ENCODE data around the gene IRF2BP1. TPM values are rescaled to one million over a fixed set of nuclear protein-coding genes. Genes with fewer than 3 reads are reported as not detected.

Gene IRF2BP1, protein sequence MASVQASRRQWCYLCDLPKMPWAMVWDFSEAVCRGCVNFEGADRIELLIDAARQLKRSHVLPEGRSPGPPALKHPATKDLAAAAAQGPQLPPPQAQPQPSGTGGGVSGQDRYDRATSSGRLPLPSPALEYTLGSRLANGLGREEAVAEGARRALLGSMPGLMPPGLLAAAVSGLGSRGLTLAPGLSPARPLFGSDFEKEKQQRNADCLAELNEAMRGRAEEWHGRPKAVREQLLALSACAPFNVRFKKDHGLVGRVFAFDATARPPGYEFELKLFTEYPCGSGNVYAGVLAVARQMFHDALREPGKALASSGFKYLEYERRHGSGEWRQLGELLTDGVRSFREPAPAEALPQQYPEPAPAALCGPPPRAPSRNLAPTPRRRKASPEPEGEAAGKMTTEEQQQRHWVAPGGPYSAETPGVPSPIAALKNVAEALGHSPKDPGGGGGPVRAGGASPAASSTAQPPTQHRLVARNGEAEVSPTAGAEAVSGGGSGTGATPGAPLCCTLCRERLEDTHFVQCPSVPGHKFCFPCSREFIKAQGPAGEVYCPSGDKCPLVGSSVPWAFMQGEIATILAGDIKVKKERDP
- 10 to 100 TPM; 22.4 to 58.7 (median 44.2) TPM for total RNA-seq

DNA sequence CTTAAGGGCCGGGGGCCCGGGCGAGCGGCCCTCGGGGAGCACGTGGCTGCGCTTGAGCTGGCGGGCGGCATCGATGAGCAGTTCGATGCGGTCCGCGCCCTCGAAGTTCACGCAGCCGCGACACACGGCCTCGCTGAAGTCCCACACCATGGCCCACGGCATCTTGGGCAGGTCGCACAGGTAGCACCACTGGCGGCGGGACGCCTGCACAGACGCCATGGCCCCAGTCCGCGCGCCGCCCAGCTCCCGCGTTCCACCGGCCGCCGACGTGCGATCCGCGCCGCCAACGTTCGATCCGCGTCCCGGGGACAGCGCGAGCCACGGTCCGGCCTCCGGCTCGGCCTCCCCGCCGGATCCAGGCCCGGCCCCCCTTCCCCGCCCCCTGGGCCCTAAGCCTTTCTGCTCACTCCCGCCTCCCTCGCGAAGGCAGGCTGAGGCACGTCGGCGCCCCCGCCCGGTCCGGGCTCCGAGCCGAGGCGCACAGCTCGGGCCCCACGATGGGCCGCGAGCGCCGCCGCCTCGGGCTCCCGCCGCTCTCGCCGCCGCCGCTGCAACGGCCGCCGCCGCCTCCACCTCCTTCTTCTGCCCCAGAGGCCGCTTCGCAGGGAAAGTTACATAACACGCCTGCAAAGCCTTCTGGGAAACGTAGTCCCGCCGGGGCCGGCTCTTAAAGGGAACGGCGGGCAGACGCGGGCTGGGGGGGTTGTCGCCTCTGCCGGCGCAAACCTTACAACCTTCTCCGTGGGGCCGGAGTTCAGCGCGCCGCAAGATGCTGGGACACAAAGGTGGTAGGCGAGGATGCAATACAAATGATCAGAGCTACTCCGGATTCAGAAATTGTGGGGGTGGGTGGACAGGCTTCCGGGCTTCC lies at the start of gene IRF2BP1:
Gene IRF2BP1 (minus strand): TSS at position 586 of the 871 bp plus-strand sequence. CDS start 367 bp downstream, at position 219.
- peak within 1 kb of the TSS; percentile 88 to 93 (median 90) for H3K27ac ChIP-seq (replicated peaks in 1 of 4)
- H3K27me3 ChIP-seq: no peaks in the 10 kb centered on the region
- peak within 1 kb of the TSS; percentile 68 to 91 (median 78) for H3K4me3 ChIP-seq
- peaks cover 32 to 51% (median 49%) of the 10 kb centered on the region in 4 donors for H3K4me1 ChIP-seq
- H3K36me3 ChIP-seq: peaks cover 5 to 25% (median 15%) of the 10 kb centered on the region in 4 donors
- WGBS: under 1% methylated on average over 38 of the region's 107 CpGs
- no peaks in the 10 kb centered on the region for H3K9me3 ChIP-seq
- TF ChIP-seq, protein P1, sequence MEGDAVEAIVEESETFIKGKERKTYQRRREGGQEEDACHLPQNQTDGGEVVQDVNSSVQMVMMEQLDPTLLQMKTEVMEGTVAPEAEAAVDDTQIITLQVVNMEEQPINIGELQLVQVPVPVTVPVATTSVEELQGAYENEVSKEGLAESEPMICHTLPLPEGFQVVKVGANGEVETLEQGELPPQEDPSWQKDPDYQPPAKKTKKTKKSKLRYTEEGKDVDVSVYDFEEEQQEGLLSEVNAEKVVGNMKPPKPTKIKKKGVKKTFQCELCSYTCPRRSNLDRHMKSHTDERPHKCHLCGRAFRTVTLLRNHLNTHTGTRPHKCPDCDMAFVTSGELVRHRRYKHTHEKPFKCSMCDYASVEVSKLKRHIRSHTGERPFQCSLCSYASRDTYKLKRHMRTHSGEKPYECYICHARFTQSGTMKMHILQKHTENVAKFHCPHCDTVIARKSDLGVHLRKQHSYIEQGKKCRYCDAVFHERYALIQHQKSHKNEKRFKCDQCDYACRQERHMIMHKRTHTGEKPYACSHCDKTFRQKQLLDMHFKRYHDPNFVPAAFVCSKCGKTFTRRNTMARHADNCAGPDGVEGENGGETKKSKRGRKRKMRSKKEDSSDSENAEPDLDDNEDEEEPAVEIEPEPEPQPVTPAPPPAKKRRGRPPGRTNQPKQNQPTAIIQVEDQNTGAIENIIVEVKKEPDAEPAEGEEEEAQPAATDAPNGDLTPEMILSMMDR (IDR thresholded peaks at IDR 0.05): peak in 1 of 3 experiments; percentile 39
- peak; percentile 80 to 91 for TF ChIP-seq POLR2AphosphoS5 (IDR thresholded peaks at IDR 0.05)
- TF ChIP-seq POLR2A (IDR thresholded peaks at IDR 0.05; ENCODE audit: low read depth): no peak
- TF ChIP-seq EP300 (IDR thresholded peaks at IDR 0.05): no peak
- DNase-seq (ENCODE audit: extremely low spot score): peak; percentile 97
- intact Hi-C loops (cut with DNase I): loop anchor here (2.0 kb wide), 1 partner anchor 23 kb away; the partner anchor contains the start of gene SYMPK

DNA sequence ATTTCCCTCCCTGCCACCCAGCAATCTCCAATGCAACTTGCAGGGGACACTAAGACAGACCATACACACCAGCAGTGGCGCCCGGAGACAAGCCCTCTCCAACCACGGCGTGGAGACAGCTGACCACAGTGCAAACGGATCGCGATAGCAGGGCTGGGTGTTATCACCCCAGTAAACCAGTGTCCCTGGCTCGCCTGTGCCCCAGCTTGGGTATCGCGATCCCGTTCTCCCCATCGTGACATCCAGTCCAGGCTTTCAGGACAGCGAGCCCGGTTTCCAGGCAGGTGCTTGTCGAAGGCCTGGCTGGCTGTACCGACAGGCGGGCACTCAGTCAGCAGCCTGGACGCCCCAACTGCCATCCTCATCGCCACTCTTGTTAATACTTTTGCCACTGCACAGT lies 49.3 kb upstream of the IRF2BP1 start:
- Histone ChIP-seq H3K4me1 (peaks cover 0 to 2% (median under 1%) of the 10 kb centered on the region in 4 donors), H3K4me3 (no peak overlapping the region), H3K27me3 (peaks cover 0 to 94% (median 14%) of the 10 kb centered on the region in 4 donors), H3K27ac (replicated peaks in 1 of 4) (no peak overlapping the region), H3K36me3 (peaks cover 0 to 6% (median 0%) of the 10 kb centered on the region in 4 donors), H3K9me3 (no peaks in the 10 kb centered on the region)
- 68% methylated on average over 19 of the region's 19 CpGs for WGBS
- DNase-seq (ENCODE audit: extremely low spot score): no peak
- intact Hi-C loops (cut with DNase I): no loop called here
- TF ChIP-seq, protein P1 (IDR thresholded peaks at IDR 0.05): no peak
- TF ChIP-seq POLR2A (IDR thresholded peaks at IDR 0.05; ENCODE audit: low read depth): no peak
- TF ChIP-seq POLR2AphosphoS5 (IDR thresholded peaks at IDR 0.05): no peak
- TF ChIP-seq EP300 (IDR thresholded peaks at IDR 0.05): no peak

DNA sequence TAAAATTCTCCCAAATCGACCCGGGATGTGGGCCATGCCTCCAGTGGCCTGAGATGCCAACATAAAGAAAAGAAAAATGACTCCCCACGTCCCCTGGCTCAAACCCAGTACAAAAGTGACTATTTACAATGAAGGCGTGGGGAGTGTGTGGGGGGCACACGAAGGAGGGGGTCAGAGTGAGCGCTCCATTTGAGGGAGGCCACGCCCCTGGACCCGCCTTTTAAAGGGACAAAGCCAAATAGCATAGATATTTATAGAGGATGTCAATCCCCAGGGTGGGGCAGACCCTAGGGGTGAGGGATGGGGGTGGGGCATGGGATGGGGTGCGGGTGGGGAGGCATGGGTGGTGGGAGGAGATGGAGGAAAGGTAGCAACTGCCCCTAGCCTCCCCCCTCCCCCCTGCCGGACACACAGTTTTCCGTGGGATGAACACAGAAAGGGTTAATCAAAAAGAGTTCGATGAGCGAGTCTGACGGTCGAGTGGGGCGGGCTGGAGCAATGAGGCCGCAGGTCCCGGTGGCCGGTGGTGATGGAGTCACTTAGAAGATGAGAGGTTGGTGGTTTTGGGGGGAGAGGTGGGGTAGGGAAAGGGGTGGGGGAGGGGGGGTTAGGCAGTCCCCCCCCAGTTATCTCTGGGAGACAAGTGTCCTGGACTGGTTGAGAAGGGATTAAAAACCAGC lies 48.8 kb upstream of the IRF2BP1 start:
- Histone ChIP-seq H3K9me3 (no peaks in the 10 kb centered on the region), H3K4me3 (no peak overlapping the region), H3K4me1 (no peaks in the 10 kb centered on the region), H3K27me3 (peaks cover 0 to 91% (median 13%) of the 10 kb centered on the region in 4 donors), H3K36me3 (peaks cover 0 to 6% (median 0%) of the 10 kb centered on the region in 4 donors), H3K27ac (replicated peaks in 1 of 4) (no peak overlapping the region)
- TF ChIP-seq POLR2A (IDR thresholded peaks at IDR 0.05; ENCODE audit: low read depth) (no peak), POLR2AphosphoS5 (IDR thresholded peaks at IDR 0.05) (no peak), EP300 (IDR thresholded peaks at IDR 0.05) (no peak)
- TF ChIP-seq, protein P1 (IDR thresholded peaks at IDR 0.05): no peak
- 31% methylated on average over 19 of the region's 19 CpGs for WGBS
- intact Hi-C loops (cut with DNase I): no loop called here
- no peak for DNase-seq (ENCODE audit: extremely low spot score)

DNA sequence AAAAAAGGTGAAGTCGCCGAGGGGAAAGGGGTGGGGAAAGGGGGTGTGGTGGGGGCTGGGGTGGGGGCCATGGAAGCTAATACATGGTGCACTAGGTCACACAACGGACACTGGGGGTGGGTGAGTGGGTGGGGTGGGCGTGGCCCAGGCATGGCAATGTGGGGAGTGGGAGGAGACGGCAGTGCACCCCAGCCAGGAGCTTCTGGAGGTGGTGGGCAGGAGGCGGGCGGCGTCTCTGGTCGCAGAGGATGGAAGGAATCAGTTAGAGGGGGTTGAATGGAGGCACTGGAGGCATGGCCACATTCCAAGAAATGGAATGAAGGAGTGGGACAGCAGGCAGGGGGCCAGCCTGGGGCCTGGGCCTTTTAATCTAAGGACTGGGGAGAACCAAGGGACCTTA lies 47.8 kb upstream of the IRF2BP1 start:
- 69% methylated on average over 9 of the region's 9 CpGs for WGBS
- Histone ChIP-seq H3K9me3 (no peaks in the 10 kb centered on the region), H3K27me3 (peaks cover 0 to 81% (median 11%) of the 10 kb centered on the region in 4 donors), H3K4me3 (no peak overlapping the region), H3K27ac (replicated peaks in 1 of 4) (no peak overlapping the region), H3K36me3 (peaks cover 0 to 6% (median 0%) of the 10 kb centered on the region in 4 donors), H3K4me1 (no peaks in the 10 kb centered on the region)
- intact Hi-C loops (cut with DNase I): no loop called here
- TF ChIP-seq, protein P1 (IDR thresholded peaks at IDR 0.05): no peak
- TF ChIP-seq POLR2AphosphoS5 (IDR thresholded peaks at IDR 0.05): no peak
- TF ChIP-seq EP300 (IDR thresholded peaks at IDR 0.05): no peak
- no peak for TF ChIP-seq POLR2A (IDR thresholded peaks at IDR 0.05; ENCODE audit: low read depth)
- DNase-seq (ENCODE audit: extremely low spot score): no peak

All from esophagus muscularis mucosa (tissue), 4 donors.